SK-N-SH (cell line): ENCODE measurements around the gene CUEDC1. TPM values are rescaled to one million over a fixed set of nuclear protein-coding genes. Genes with fewer than 3 reads are reported as not detected.

ENCODE experiments used
- CTCF ChIA-PET: fragments of 300-600, 350-600 bp; formaldehyde crosslinking; extraction: SDS; loops from one replicate; lab custom pipeline; 2021; lab: Yijun Ruan, JAX
- POLR2A ChIA-PET: fragments of 350-600 bp; sonication (Branson Sonifier 250); formaldehyde crosslinking; extraction: SDS; loops from one replicate; lab custom pipeline; 2020; ENCODE audit warnings: antibody characterized with exemption, inconsistent platforms; lab: Yijun Ruan, JAX
- DNase-seq: peaks from one replicate; pipeline ENCODE4 v3.0.0; 2012
- H2AFZ ChIP-seq: fragments of 200-600 bp; sonication (generic); 2 replicates; pipeline ENCODE4 v1.8.1; 2016; ENCODE audit warnings: antibody characterized with exemption, mild to moderate bottlenecking, low read depth
- H3F3A ChIP-seq: fragments of 200-600 bp; sonication (generic); replicated peaks from 2 replicates; pipeline ENCODE3; 2016; ENCODE audit warnings: antibody characterized with exemption, mild to moderate bottlenecking; ENCODE audit not compliant: insufficient read depth
- H3K27ac ChIP-seq, 2 experiments: fragments of 200-500 bp in 1 of 2; fragments of 200-600 bp in 1 of 2; sonication (Bioruptor generic) in 1 of 2; sonication (generic), shearing (Covaris generic) in 1 of 2; 2 replicates each; pipeline versions ENCODE4 v1.5.1 to v1.6.1; 2014 to 2016; ENCODE audit warnings: low read depth in 2 of 2, inconsistent platforms in 1 of 2, low read length in 1 of 2, mild to moderate bottlenecking in 1 of 2, mixed read lengths in 1 of 2
- H3K27me3 ChIP-seq: fragments of 200-600 bp; sonication (generic), shearing (Covaris generic); 2 replicates; pipeline ENCODE4 v1.6.1; 2016; ENCODE audit warnings: mixed run types; ENCODE audit not compliant: insufficient read depth
- H3K36me3 ChIP-seq, 2 experiments: fragments of 200-500 bp in 1 of 2; fragments of 200-600 bp in 1 of 2; sonication (Bioruptor generic) in 1 of 2; sonication (generic) in 1 of 2; replicated peaks in 1 of 2; 2 replicates each; pipeline versions ENCODE3 to v1.5.1; 2014 to 2016; ENCODE audit warnings: low read length in 1 of 2, mild to moderate bottlenecking in 1 of 2; ENCODE audit not compliant: insufficient read depth in 2 of 2, control insufficient read depth in 1 of 2
- H3K4me1 ChIP-seq, 2 experiments: fragments of 200-500 bp in 1 of 2; fragments of 200-600 bp in 1 of 2; sonication (Bioruptor generic) in 1 of 2; sonication (generic), shearing (Covaris generic) in 1 of 2; 2 replicates each; pipeline versions ENCODE4 v1.5.1 to v1.6.1; 2014 to 2016; ENCODE audit warnings: low read depth in 1 of 2, low read length in 1 of 2, mixed run types in 1 of 2; ENCODE audit not compliant: insufficient read depth in 2 of 2, control insufficient read depth in 1 of 2
- H3K4me2 ChIP-seq: fragments of 200-600 bp; sonication (generic), shearing (Covaris generic); 2 replicates; pipeline ENCODE4 v1.6.1; 2017; ENCODE audit warnings: mixed run types
- H3K4me3 ChIP-seq, 2 experiments: fragments of 200-500 bp in 1 of 2; fragments of 200-600 bp in 1 of 2; sonication (Bioruptor generic) in 1 of 2; sonication (generic), shearing (Covaris generic) in 1 of 2; 2 replicates each; pipeline versions ENCODE4 v1.5.1 to v1.8.1; 2014 to 2016; ENCODE audit warnings: low read depth in 2 of 2, inconsistent platforms in 1 of 2, low read length in 1 of 2, mild to moderate bottlenecking in 1 of 2, mixed read lengths in 1 of 2, moderate library complexity in 1 of 2
- H3K79me2 ChIP-seq: fragments of 200-600 bp; sonication (generic); 2 replicates; pipeline ENCODE4 v1.8.1; 2017; ENCODE audit warnings: mild to moderate bottlenecking; ENCODE audit not compliant: insufficient read depth
- H3K9ac ChIP-seq: fragments of 200-600 bp; sonication (generic); 2 replicates; pipeline ENCODE4 v1.6.1; 2017; ENCODE audit warnings: mixed run types
- H3K9me2 ChIP-seq: fragments of 200-600 bp; sonication (generic); 2 replicates; pipeline ENCODE4 v1.6.1; 2017; ENCODE audit warnings: mixed run types
- H3K9me3 ChIP-seq: fragments of 200-600 bp; sonication (generic); 2 replicates; pipeline ENCODE4 v1.6.1; 2017; ENCODE audit warnings: mixed run types, mild to moderate bottlenecking, moderate library complexity
- H4K20me1 ChIP-seq: fragments of 200-600 bp; sonication (generic); 2 replicates; pipeline ENCODE4 v1.6.1; 2017; ENCODE audit warnings: mild to moderate bottlenecking, mixed run types; ENCODE audit not compliant: insufficient read depth
- ELF1 ChIP-seq: IDR thresholded peaks from 2 replicates; pipeline ENCODE4 v1.4.0; 2012
- EP300 ChIP-seq, 2 experiments: IDR thresholded peaks; 2 replicates each; pipeline versions ENCODE4 v1.4.0 to v1.6.1; 2012; ENCODE audit warnings: borderline replicate concordance in 1 of 2, low read depth in 1 of 2, low read length in 1 of 2
- FOSL2 ChIP-seq: IDR thresholded peaks from 2 replicates; pipeline ENCODE4 v1.4.0; 2012; ENCODE audit warnings: low read depth, mild to moderate bottlenecking, moderate library complexity, borderline replicate concordance
- FOXJ3 ChIP-seq: sonication (generic); formaldehyde crosslinking; IDR thresholded peaks from 2 replicates; pipeline ENCODE4 v1.5.1; 2020; ENCODE audit warnings: mild to moderate bottlenecking, missing genetic modification reagents
- MEF2A ChIP-seq: IDR thresholded peaks from 2 replicates; pipeline ENCODE4 v1.4.0; 2012; ENCODE audit warnings: low read depth, borderline replicate concordance
- MXI1 ChIP-seq: IDR thresholded peaks from 2 replicates; pipeline ENCODE4 v1.6.1; 2012; ENCODE audit warnings: mild to moderate bottlenecking, low read depth, low read length, improper control_type of control experiment
- RAD21 ChIP-seq: IDR thresholded peaks from 2 replicates; pipeline ENCODE4 v1.6.1; 2012; ENCODE audit warnings: mild to moderate bottlenecking, low read length
- RCOR1 ChIP-seq: fragments of 150-350 bp; IDR thresholded peaks from 2 replicates; pipeline ENCODE4 v1.6.1; 2017; ENCODE audit warnings: antibody characterized with exemption, low read length
- SMC3 ChIP-seq: IDR thresholded peaks from 2 replicates; pipeline ENCODE4 v1.6.1; 2012; ENCODE audit warnings: low read depth, low read length, improper control_type of control experiment
- TAF1 ChIP-seq: IDR thresholded peaks from 2 replicates; pipeline ENCODE4 v1.6.1; 2012; ENCODE audit warnings: low read depth, mild to moderate bottlenecking, low read length, moderate library complexity, borderline replicate concordance
- WGBS: methylation state at CpG from one replicate; pipeline ENCODE4 v1.1.6; 2017; ENCODE audit warnings: low lambda C conversion rate; 5-methylcytosine and 5-hydroxymethylcytosine counted together
- polyA plus RNA-seq, 3 experiments: library from polyadenylated mRNA; depleted of rRNA; stranded (reverse); fragments of >200 nt; gene quantifications; 2 replicates each; pipeline ENCODE4 v1.2.3, GENCODE V29; 2012
- TF ChIP-seq, protein P1 (sequence below): fragments of 200-600 bp; sonication (generic); IDR thresholded peaks from 2 replicates; pipeline ENCODE4 v1.6.1; 2017; ENCODE audit warnings: antibody characterized with exemption, mild to moderate bottlenecking, moderate library complexity
- TF ChIP-seq, protein P2 (sequence below): fragments of 150-350 bp; IDR thresholded peaks from 2 replicates; pipeline ENCODE4 v1.6.1; 2016; ENCODE audit warnings: mild to moderate bottlenecking, low read depth, low read length
- TF ChIP-seq, protein P3 (sequence below): IDR thresholded peaks from 2 replicates; pipeline ENCODE4 v1.4.0; 2012; ENCODE audit warnings: low read depth

The CUEDC1 gene
- polyA plus RNA-seq, 1 of the 3 experiments (the other 2 are of a cell fraction) = 58.9 TPM

DNA sequence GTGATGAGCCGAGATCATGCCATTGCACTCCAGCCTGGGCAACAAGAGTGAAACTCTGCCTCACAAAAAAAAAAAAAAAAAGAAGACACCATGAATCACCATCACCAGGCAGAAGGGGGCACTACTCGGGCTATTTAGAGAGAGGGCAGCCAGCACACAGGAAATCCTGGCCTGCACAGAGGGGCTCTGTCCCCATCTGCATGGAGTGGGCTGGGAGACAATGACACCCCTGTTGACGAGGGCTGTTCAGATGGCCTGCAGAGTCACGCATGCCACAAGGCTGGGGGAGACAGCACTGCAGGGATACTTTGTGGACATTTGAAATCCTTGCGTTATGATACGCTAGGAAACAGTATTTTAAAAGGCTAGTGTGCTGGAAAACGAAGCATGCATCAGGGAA is 48.3 kb downstream of the CUEDC1 start:
- Histone ChIP-seq H2AFZ (no peak overlapping the region), H3F3A (peaks cover 26% of the 10 kb centered on the region), H3K36me3 (no peaks in the 10 kb centered on the region), H3K9ac (no peak overlapping the region), H3K79me2 (peaks cover 80% of the 10 kb centered on the region), H3K9me2 (no peaks in the 10 kb centered on the region), H4K20me1 (no peaks in the 10 kb centered on the region), H3K9me3 (no peaks in the 10 kb centered on the region), H3K4me3 (no peak overlapping the region), H3K4me2 (no peak overlapping the region), H3K27ac (peak overlapping the region in 1 of 2 experiments; percentile 35; a peak in 2 of 4 replicates), H3K4me1 (peaks cover 28 to 30% of the 10 kb centered on the region in 2 experiments; a peak in 3 of 4 replicates), H3K27me3 (no peaks in the 10 kb centered on the region)
- WGBS = 74% methylated on average over 7 of the region's 7 CpGs
- CTCF ChIA-PET = interaction anchor here (5.4 kb wide), 1 partner anchor 15 kb away, joined by 56 read pairs; no protein-coding TSS in a partner anchor
- POLR2A ChIA-PET = no interaction called here
- no peak for TF ChIP-seq EP300 (IDR thresholded peaks at IDR 0.05; ENCODE audit: borderline replicate concordance in 1 of 2, low read depth in 1 of 2, low read length in 1 of 2)
- TF ChIP-seq SMC3 = peak; percentile 34; the same call in 1 of the 2 replicates
- peak; percentile 37; the same call in 1 of the 2 replicates for TF ChIP-seq FOSL2
- peak; percentile 41 for TF ChIP-seq RAD21
- TF ChIP-seq, protein P1, sequence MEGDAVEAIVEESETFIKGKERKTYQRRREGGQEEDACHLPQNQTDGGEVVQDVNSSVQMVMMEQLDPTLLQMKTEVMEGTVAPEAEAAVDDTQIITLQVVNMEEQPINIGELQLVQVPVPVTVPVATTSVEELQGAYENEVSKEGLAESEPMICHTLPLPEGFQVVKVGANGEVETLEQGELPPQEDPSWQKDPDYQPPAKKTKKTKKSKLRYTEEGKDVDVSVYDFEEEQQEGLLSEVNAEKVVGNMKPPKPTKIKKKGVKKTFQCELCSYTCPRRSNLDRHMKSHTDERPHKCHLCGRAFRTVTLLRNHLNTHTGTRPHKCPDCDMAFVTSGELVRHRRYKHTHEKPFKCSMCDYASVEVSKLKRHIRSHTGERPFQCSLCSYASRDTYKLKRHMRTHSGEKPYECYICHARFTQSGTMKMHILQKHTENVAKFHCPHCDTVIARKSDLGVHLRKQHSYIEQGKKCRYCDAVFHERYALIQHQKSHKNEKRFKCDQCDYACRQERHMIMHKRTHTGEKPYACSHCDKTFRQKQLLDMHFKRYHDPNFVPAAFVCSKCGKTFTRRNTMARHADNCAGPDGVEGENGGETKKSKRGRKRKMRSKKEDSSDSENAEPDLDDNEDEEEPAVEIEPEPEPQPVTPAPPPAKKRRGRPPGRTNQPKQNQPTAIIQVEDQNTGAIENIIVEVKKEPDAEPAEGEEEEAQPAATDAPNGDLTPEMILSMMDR = peak; percentile 60
- DNase-seq = no peak

DNA sequence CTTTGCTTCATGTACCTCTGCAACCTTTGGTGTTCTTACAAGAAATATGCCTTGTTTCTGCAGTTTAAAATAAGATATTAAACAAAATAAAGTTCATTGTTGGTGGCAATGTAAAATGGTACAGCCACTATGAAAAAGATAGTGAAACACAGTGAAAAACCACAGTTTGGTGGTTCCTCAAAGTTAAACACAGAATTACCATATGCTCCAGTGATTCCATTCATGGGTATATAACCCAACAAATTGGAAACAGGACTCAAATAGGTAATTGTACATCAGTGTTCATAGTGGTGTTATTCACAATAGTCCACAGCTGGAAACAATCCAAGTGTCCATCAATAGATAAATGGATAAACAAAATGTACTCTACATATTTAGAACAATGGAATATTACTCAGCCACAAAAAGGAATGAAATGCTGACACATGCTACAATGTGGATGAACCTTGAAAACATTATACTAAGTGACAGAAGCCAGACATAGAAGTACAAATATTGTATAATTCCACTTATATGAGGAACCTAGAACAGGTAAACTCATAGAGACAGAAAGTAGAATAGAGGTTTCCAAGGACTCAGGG is 49.2 kb downstream of the CUEDC1 start:
- ChIA-PET CTCF (interaction anchor here (1.2 to 5.4 kb wide), 9 partner anchors 9 to 91 kb away, joined by 4 to 56 read pairs (median 6); no protein-coding TSS in a partner anchor), POLR2A (interaction anchor here (1.9 kb wide), 1 partner anchor 101 kb away, joined by 11 read pairs; the partner anchor contains the start of gene SRSF1)
- H3K36me3 ChIP-seq = no peaks in the 10 kb centered on the region
- no peaks in the 10 kb centered on the region for H3K9me2 ChIP-seq
- no peaks in the 10 kb centered on the region for H4K20me1 ChIP-seq
- H3K27me3 ChIP-seq = no peaks in the 10 kb centered on the region
- TF ChIP-seq FOXJ3 (CRISPR knock-in tag) (no peak), RCOR1 (no peak), FOSL2 (no peak), MXI1 (no peak), TAF1 (no peak), ELF1 (no peak), MEF2A (no peak)
- TF ChIP-seq, protein P1 = no peak
- TF ChIP-seq, protein P2, sequence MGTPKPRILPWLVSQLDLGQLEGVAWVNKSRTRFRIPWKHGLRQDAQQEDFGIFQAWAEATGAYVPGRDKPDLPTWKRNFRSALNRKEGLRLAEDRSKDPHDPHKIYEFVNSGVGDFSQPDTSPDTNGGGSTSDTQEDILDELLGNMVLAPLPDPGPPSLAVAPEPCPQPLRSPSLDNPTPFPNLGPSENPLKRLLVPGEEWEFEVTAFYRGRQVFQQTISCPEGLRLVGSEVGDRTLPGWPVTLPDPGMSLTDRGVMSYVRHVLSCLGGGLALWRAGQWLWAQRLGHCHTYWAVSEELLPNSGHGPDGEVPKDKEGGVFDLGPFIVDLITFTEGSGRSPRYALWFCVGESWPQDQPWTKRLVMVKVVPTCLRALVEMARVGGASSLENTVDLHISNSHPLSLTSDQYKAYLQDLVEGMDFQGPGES = no peak
- TF ChIP-seq, protein P3, sequence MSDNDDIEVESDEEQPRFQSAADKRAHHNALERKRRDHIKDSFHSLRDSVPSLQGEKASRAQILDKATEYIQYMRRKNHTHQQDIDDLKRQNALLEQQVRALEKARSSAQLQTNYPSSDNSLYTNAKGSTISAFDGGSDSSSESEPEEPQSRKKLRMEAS = no peak
- no peak for DNase-seq
- peaks cover 28 to 29% of the 10 kb centered on the region in 2 experiments; a peak in 3 of 4 replicates for H3K4me1 ChIP-seq
- H3K27ac ChIP-seq = peak overlapping the region; percentile 35 to 73; a peak in 2 of 4 replicates
- no peak overlapping the region for H3K4me3 ChIP-seq
- peaks cover 82% of the 10 kb centered on the region for H3K79me2 ChIP-seq
- H2AFZ ChIP-seq = no peak overlapping the region
- no peak overlapping the region for H3K9ac ChIP-seq
- no peak overlapping the region for H3K4me2 ChIP-seq
- no peaks in the 10 kb centered on the region for H3K9me3 ChIP-seq
- H3F3A ChIP-seq = peaks cover 26% of the 10 kb centered on the region
